MM.1S (cell line): ENCODE data around the gene ZDHHC11.

Source experiments
- DNase-seq: peaks from one replicate; pipeline ENCODE4 v3.0.0-alpha.2; 2015
- H2AFZ ChIP-seq: fragments of 300-600 bp; sonication (generic); 2 replicates; pipeline ENCODE4 v1.6.0; 2016; ENCODE audit warnings: antibody characterized with exemption, low read length
- H3F3A ChIP-seq: fragments of 300-600 bp; sonication (generic); 2 replicates; pipeline ENCODE4 v1.6.1; 2016; ENCODE audit warnings: mild to moderate bottlenecking, antibody characterized with exemption, low read length, moderate library complexity, mixed read lengths; ENCODE audit not compliant: insufficient read depth
- H3K27ac ChIP-seq: fragments of 300-600 bp; sonication (generic); 2 replicates; pipeline ENCODE4 v1.5.1; 2016; ENCODE audit warnings: mild to moderate bottlenecking, low read length
- H3K27me3 ChIP-seq: fragments of 300-600 bp; sonication (generic); replicated peaks from 2 replicates; pipeline ENCODE4 v1.6.0; 2016; ENCODE audit warnings: low read length; ENCODE audit not compliant: insufficient read depth
- H3K36me3 ChIP-seq: fragments of 300-600 bp; sonication (generic); replicated peaks from 2 replicates; pipeline ENCODE4 v1.6.1; 2016; ENCODE audit warnings: mild to moderate bottlenecking, low read length, mixed read lengths; ENCODE audit not compliant: insufficient read depth
- H3K4me1 ChIP-seq: fragments of 300-600 bp; sonication (generic); 2 replicates; pipeline ENCODE4 v1.6.1; 2016; ENCODE audit warnings: low read length, mixed read lengths
- H3K4me2 ChIP-seq: fragments of 300-600 bp; sonication (generic); 2 replicates; pipeline ENCODE4 v1.6.0; 2016; ENCODE audit warnings: low read depth, low read length
- H3K4me3 ChIP-seq: fragments of 300-600 bp; sonication (generic); 2 replicates; pipeline ENCODE4 v1.5.1; 2016; ENCODE audit warnings: low read length, mixed read lengths
- H3K79me2 ChIP-seq: fragments of 300-600 bp; sonication (generic); 2 replicates; pipeline ENCODE4 v1.6.1; 2016; ENCODE audit warnings: mixed run types, low read length, mixed read lengths
- H3K9ac ChIP-seq: fragments of 300-600 bp; sonication (generic); 2 replicates; pipeline ENCODE4 v1.6.1; 2016; ENCODE audit warnings: low read length, mixed read lengths
- H3K9me2 ChIP-seq: fragments of 300-600 bp; sonication (generic); replicated peaks from 2 replicates; pipeline ENCODE4 v1.6.1; 2016; ENCODE audit warnings: mild to moderate bottlenecking, low read length, mixed read lengths; ENCODE audit not compliant: insufficient read depth
- H3K9me3 ChIP-seq: fragments of 300-600 bp; sonication (generic); replicated peaks from 2 replicates; pipeline ENCODE4 v1.6.1; 2016; ENCODE audit warnings: mild to moderate bottlenecking, low read length, mixed read lengths; ENCODE audit not compliant: insufficient read depth
- H4K20me1 ChIP-seq: fragments of 300-600 bp; sonication (generic); 2 replicates; pipeline ENCODE4 v1.6.1; 2016; ENCODE audit warnings: mild to moderate bottlenecking, low read length, moderate library complexity, mixed read lengths; ENCODE audit not compliant: insufficient read depth
- EZH2 ChIP-seq: fragments of 300-600 bp; sonication (generic); optimal IDR thresholded peaks from 2 replicates; pipeline ENCODE3; 2017; ENCODE audit warnings: low read depth, mild to moderate bottlenecking, antibody characterized with exemption, low read length, mixed read lengths
- EZH2phosphoT487 ChIP-seq: fragments of 300-600 bp; sonication (generic); IDR thresholded peaks from 2 replicates; pipeline ENCODE4 v1.6.1; 2018; ENCODE audit warnings: antibody characterized with exemption, low read length
- TF ChIP-seq, protein P1 (sequence below): fragments of 300-600 bp; sonication (generic); IDR thresholded peaks from 2 replicates; pipeline ENCODE4 v1.5.1; 2016; ENCODE audit warnings: antibody characterized with exemption, low read length, mixed read lengths

ZDHHC11 gene

DNA sequence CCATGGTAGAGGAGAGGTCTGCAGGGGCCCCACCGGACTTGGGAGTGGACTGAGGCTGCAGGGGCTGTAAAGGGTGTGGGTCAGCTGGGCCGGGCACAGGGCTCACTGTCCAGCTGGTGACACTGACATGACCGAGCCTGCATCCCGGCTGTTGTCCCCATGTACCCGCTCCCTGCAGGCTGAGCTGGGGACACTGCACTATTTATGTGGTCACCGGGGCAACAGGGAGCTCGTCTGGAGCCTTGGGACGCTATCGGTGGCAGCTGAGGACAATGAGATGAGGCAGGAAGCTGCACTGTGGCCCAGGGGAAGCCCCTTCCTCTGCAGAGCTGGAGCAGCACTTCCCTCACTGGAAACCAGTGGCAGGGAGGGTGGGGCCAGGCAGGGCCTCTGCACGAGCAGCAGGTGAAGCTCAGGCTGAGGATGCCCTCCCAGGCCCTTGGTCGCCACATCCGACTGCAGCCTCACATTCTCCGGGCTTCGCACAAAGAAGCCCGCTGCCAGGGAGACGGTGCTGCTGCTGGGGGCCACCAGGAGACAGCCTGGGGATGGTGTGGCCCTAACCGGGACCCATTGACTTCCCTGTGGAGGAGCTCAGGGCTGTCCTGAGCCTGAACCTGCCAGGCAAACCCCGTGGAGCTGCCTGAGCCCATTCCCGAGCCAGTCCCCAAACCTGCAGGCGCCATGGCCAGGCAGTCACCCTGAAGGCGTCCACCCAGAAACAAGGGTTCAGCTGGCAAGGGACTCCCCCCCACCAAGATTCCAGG lies 92.7 kb downstream of the ZDHHC11 start:
- H3K4me2 ChIP-seq, result no peak overlapping the region
- DNase-seq, result no peak
- H3K4me3 ChIP-seq, result no peak overlapping the region
- H3F3A ChIP-seq, result peaks cover 9% of the 10 kb centered on the region; the same call in 1 of the 2 replicates
- TF ChIP-seq EZH2phosphoT487 (no peak), EZH2 (no peak)
- TF ChIP-seq, protein P1, sequence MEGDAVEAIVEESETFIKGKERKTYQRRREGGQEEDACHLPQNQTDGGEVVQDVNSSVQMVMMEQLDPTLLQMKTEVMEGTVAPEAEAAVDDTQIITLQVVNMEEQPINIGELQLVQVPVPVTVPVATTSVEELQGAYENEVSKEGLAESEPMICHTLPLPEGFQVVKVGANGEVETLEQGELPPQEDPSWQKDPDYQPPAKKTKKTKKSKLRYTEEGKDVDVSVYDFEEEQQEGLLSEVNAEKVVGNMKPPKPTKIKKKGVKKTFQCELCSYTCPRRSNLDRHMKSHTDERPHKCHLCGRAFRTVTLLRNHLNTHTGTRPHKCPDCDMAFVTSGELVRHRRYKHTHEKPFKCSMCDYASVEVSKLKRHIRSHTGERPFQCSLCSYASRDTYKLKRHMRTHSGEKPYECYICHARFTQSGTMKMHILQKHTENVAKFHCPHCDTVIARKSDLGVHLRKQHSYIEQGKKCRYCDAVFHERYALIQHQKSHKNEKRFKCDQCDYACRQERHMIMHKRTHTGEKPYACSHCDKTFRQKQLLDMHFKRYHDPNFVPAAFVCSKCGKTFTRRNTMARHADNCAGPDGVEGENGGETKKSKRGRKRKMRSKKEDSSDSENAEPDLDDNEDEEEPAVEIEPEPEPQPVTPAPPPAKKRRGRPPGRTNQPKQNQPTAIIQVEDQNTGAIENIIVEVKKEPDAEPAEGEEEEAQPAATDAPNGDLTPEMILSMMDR, result no peak
- no peaks in the 10 kb centered on the region for H4K20me1 ChIP-seq
- H3K27ac ChIP-seq, result no peak overlapping the region
- no peaks in the 10 kb centered on the region for H3K36me3 ChIP-seq
- H3K4me1 ChIP-seq, result peaks cover 17% of the 10 kb centered on the region
- no peaks in the 10 kb centered on the region for H3K9me2 ChIP-seq
- no peaks in the 10 kb centered on the region for H3K27me3 ChIP-seq
- no peaks in the 10 kb centered on the region for H3K79me2 ChIP-seq
- no peak overlapping the region for H3K9ac ChIP-seq
- no peaks in the 10 kb centered on the region for H3K9me3 ChIP-seq
- H2AFZ ChIP-seq, result no peak overlapping the region

DNA sequence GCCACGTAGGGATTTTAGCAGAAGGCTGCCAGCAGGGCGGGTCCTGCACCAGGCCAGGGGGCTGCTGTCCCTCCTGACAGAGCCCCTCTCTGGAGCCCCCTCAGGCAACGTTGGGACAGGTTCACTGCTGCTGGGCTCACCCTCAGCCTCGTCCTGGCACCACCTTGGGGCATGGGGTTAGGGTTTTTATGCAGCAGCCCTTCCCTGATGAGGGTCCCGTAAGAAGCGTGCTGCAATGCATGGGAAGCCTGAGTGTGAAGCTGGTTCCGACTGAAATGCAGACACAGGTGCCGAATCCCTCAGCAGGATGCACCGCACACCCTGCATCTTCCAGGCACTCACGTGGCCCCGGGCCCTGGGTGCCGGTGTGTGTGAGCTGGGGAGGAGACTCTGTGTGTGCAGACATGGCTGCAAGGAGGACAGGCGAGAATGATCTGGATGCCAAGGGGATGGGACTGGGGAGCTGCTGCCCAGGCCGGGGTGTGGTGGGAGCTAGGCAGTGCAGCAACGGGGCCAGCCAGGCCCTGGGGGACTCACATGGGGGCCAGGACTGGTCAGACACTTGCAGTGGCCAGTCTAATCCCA lies 93.3 kb downstream of the ZDHHC11 start:
- Histone ChIP-seq H3K9ac (no peak overlapping the region), H3K4me3 (no peak overlapping the region), H3F3A (peaks cover 9% of the 10 kb centered on the region; the same call in 1 of the 2 replicates), H3K27me3 (no peaks in the 10 kb centered on the region), H3K27ac (no peak overlapping the region), H3K4me1 (peaks cover 17% of the 10 kb centered on the region), H4K20me1 (no peaks in the 10 kb centered on the region), H2AFZ (no peak overlapping the region), H3K9me3 (no peaks in the 10 kb centered on the region), H3K36me3 (no peaks in the 10 kb centered on the region), H3K9me2 (no peaks in the 10 kb centered on the region), H3K4me2 (no peak overlapping the region), H3K79me2 (no peaks in the 10 kb centered on the region)
- TF ChIP-seq EZH2phosphoT487, result no peak
- TF ChIP-seq, protein P1, result no peak
- TF ChIP-seq EZH2, result no peak
- no peak for DNase-seq

DNA sequence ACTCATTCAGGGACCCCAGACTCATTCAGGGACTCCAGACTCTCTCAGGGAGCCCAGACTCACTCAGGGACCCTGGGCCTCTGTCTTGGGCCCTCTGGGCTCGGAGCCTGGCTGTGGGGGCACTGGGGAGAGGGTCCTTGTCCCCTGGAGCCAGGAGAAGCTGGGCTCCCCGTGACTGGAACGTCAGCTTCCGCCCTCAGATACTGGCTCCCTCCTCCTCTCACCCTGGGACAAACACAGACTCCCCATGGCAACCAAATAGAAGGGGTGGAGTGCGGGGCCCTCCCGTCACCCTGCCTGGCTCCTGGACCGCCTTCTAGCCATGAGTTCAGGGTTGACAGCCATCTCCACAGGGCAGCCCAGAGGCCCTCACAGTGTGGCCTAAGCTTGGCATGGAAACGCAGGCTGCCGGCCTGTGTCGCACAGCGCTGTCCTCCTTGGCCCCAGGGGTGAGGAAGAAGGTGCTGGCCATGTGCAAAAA lies 93.9 kb downstream of the ZDHHC11 start:
- Histone ChIP-seq H3K9me2 (no peaks in the 10 kb centered on the region), H3K9me3 (no peaks in the 10 kb centered on the region), H3K4me2 (no peak overlapping the region), H2AFZ (no peak overlapping the region), H3F3A (peaks cover 9% of the 10 kb centered on the region; the same call in 1 of the 2 replicates), H3K4me3 (no peak overlapping the region), H4K20me1 (no peaks in the 10 kb centered on the region), H3K79me2 (no peaks in the 10 kb centered on the region), H3K27me3 (no peaks in the 10 kb centered on the region), H3K4me1 (peaks cover 17% of the 10 kb centered on the region), H3K9ac (no peak overlapping the region), H3K27ac (no peak overlapping the region), H3K36me3 (no peaks in the 10 kb centered on the region)
- no peak for DNase-seq
- TF ChIP-seq EZH2phosphoT487, result no peak
- TF ChIP-seq EZH2, result no peak
- TF ChIP-seq, protein P1, result no peak
